Activated T-cell treated with anti-CD3 and anti-CD28 coated beads, Interleukin-2, amount 50 U/mL, for 4 hours (primary cell): ENCODE measurements around the gene PAPPA2. TPM values are rescaled to one million over a fixed set of nuclear protein-coding genes. Genes with fewer than 3 reads are reported as not detected.
"Not testable (repeated sequence)": the region's sequence is repeated elsewhere in the genome, so short reads cannot be mapped to it uniquely, and the experiment has no call there.

Experiments
- ATAC-seq, 2 donors: fragments of 200-7000 bp; cut with Tn5 transposase; one replicate each; pipeline ENCODE4 v1.10.0; 2021
- DNase-seq: peaks from one replicate; pipeline ENCODE4 v3.0.0-alpha.2; 2020
- H3K27me3 Mint-ChIP-seq: one replicate; pipeline ENCODE4 v1.8.0; 2021; ENCODE audit warnings: low read depth, mixed read lengths
- H3K36me3 Mint-ChIP-seq: one replicate; pipeline ENCODE4 v1.8.0; 2022; ENCODE audit warnings: mixed read lengths; ENCODE audit not compliant: insufficient read depth
- H3K4me1 Mint-ChIP-seq: one replicate; pipeline ENCODE4 v1.8.0; 2021; ENCODE audit warnings: low read depth, mixed read lengths
- H3K4me3 Mint-ChIP-seq: one replicate; pipeline ENCODE4 v1.8.0; 2021; ENCODE audit warnings: mild to moderate bottlenecking, moderate library complexity, mixed read lengths
- H3K9me3 Mint-ChIP-seq: one replicate; pipeline ENCODE4 v1.8.0; 2021; ENCODE audit warnings: mixed read lengths
- total RNA-seq, 3 donors: library from RNA; stranded (reverse); gene quantifications; one replicate each; pipeline ENCODE4 v1.2.1, GENCODE V29; 2021

The PAPPA2 gene
- total RNA-seq, 3 donors from 2014 or later, result 0.05 TPM; not detected in 2

- DNase-seq, result no peak
- no peaks in the 10 kb centered on the region for H3K36me3 Mint-ChIP-seq
- H3K4me3 Mint-ChIP-seq, result no peak overlapping the region
- H3K27me3 Mint-ChIP-seq, result no peaks in the 10 kb centered on the region
- H3K9me3 Mint-ChIP-seq, result no peaks in the 10 kb centered on the region
- no peak for ATAC-seq
- no peaks in the 10 kb centered on the region for H3K4me1 Mint-ChIP-seq
Observed at GRCh38 chr1:176628775-176629174, 165.8 kb downstream of the PAPPA2 start.

GRCh38 chr1:176634733-176635132 is 171.8 kb downstream of the PAPPA2 start:
- not testable (repeated sequence) for H3K4me3 Mint-ChIP-seq, H3K27me3 Mint-ChIP-seq, H3K4me1 Mint-ChIP-seq, DNase-seq, H3K9me3 Mint-ChIP-seq, H3K36me3 Mint-ChIP-seq, ATAC-seq

- Mint-ChIP-seq H3K4me1 (no peaks in the 10 kb centered on the region), H3K36me3 (no peaks in the 10 kb centered on the region), H3K9me3 (peaks cover 4% of the 10 kb centered on the region), H3K4me3 (no peak overlapping the region), H3K27me3 (peaks cover 2% of the 10 kb centered on the region)
- DNase-seq (no peak), ATAC-seq (no peak)
Observed at GRCh38 chr1:176638713-176639526, 175.9 kb downstream of the PAPPA2 start.

GRCh38 chr1:176643536-176643935 is 180.6 kb downstream of the PAPPA2 start:
- Mint-ChIP-seq H3K9me3 (peaks cover 4% of the 10 kb centered on the region), H3K27me3 (peaks cover 2% of the 10 kb centered on the region), H3K36me3 (no peaks in the 10 kb centered on the region), H3K4me1 (no peaks in the 10 kb centered on the region), H3K4me3 (no peak overlapping the region)
- DNase-seq (no peak), ATAC-seq (no peak)

- Mint-ChIP-seq H3K4me1 (no peaks in the 10 kb centered on the region), H3K4me3 (no peak overlapping the region), H3K27me3 (no peaks in the 10 kb centered on the region), H3K9me3 (peaks cover 27% of the 10 kb centered on the region), H3K36me3 (no peaks in the 10 kb centered on the region)
- no peak for ATAC-seq
- DNase-seq, result no peak
Observed at GRCh38 chr1:176648556-176648955, 185.6 kb downstream of the PAPPA2 start.

GRCh38 chr1:176656257-176656995 is 193.5 kb downstream of the PAPPA2 start:
- no peak overlapping the region for H3K4me3 Mint-ChIP-seq
- no peak for ATAC-seq
- no peaks in the 10 kb centered on the region for H3K4me1 Mint-ChIP-seq
- no peak for DNase-seq
- peaks cover 21% of the 10 kb centered on the region for H3K9me3 Mint-ChIP-seq
- no peaks in the 10 kb centered on the region for H3K36me3 Mint-ChIP-seq
- no peaks in the 10 kb centered on the region for H3K27me3 Mint-ChIP-seq

- DNase-seq (no peak), ATAC-seq (no peak)
- no peaks in the 10 kb centered on the region for H3K4me1 Mint-ChIP-seq
Observed at GRCh38 chr1:176669782-176670181, 206.8 kb downstream of the PAPPA2 start.

GRCh38 chr1:176670853-176671252 is 207.9 kb downstream of the PAPPA2 start:
- ATAC-seq (no peak), DNase-seq (no peak)
- no peak overlapping the region for H3K4me3 Mint-ChIP-seq
- H3K27me3 Mint-ChIP-seq, result peaks cover 3% of the 10 kb centered on the region
- H3K9me3 Mint-ChIP-seq, result peaks cover 12% of the 10 kb centered on the region
- H3K36me3 Mint-ChIP-seq, result no peaks in the 10 kb centered on the region
- H3K4me1 Mint-ChIP-seq, result no peaks in the 10 kb centered on the region

More at GRCh38 chr1:176669782-176670181, 206.8 kb downstream of the PAPPA2 start:
- peaks cover 8% of the 10 kb centered on the region for H3K9me3 Mint-ChIP-seq
- H3K4me3 Mint-ChIP-seq, result no peak overlapping the region
- no peaks in the 10 kb centered on the region for H3K36me3 Mint-ChIP-seq
- H3K27me3 Mint-ChIP-seq, result peaks cover 3% of the 10 kb centered on the region

- ATAC-seq, result no peak
- H3K36me3 Mint-ChIP-seq, result no peaks in the 10 kb centered on the region
- no peak overlapping the region for H3K4me3 Mint-ChIP-seq
- H3K27me3 Mint-ChIP-seq, result peaks cover 2% of the 10 kb centered on the region
- no peak for DNase-seq
- no peaks in the 10 kb centered on the region for H3K4me1 Mint-ChIP-seq
- no peaks in the 10 kb centered on the region for H3K9me3 Mint-ChIP-seq
Observed at GRCh38 chr1:176682830-176683535, 220.0 kb downstream of the PAPPA2 start.

GRCh38 chr1:176691251-176692228 is 228.6 kb downstream of the PAPPA2 start:
- no peaks in the 10 kb centered on the region for H3K27me3 Mint-ChIP-seq
- no peaks in the 10 kb centered on the region for H3K4me1 Mint-ChIP-seq
- H3K36me3 Mint-ChIP-seq, result no peaks in the 10 kb centered on the region
- no peak for DNase-seq
- H3K4me3 Mint-ChIP-seq, result no peak overlapping the region
- no peak for ATAC-seq
- H3K9me3 Mint-ChIP-seq, result no peaks in the 10 kb centered on the region

- H3K4me1 Mint-ChIP-seq, result no peaks in the 10 kb centered on the region
- ATAC-seq, result no peak
- no peaks in the 10 kb centered on the region for H3K36me3 Mint-ChIP-seq
- no peak for DNase-seq
- H3K4me3 Mint-ChIP-seq, result no peak overlapping the region
- H3K27me3 Mint-ChIP-seq, result no peaks in the 10 kb centered on the region
- no peaks in the 10 kb centered on the region for H3K9me3 Mint-ChIP-seq
Observed at GRCh38 chr1:176692431-176692830, 229.5 kb downstream of the PAPPA2 start.

- H3K4me1 Mint-ChIP-seq, result no peaks in the 10 kb centered on the region
Observed at GRCh38 chr1:176692988-176693696, 230.2 kb downstream of the PAPPA2 start.

GRCh38 chr1:176693697-176694329 is 230.8 kb downstream of the PAPPA2 start:
- Mint-ChIP-seq H3K4me1 (no peaks in the 10 kb centered on the region), H3K9me3 (no peaks in the 10 kb centered on the region), H3K36me3 (no peaks in the 10 kb centered on the region), H3K4me3 (no peak overlapping the region), H3K27me3 (no peaks in the 10 kb centered on the region)
- DNase-seq (no peak), ATAC-seq (no peak)

More at GRCh38 chr1:176692988-176693696, 230.2 kb downstream of the PAPPA2 start:
- Mint-ChIP-seq H3K27me3 (no peaks in the 10 kb centered on the region), H3K9me3 (no peaks in the 10 kb centered on the region), H3K4me3 (no peak overlapping the region), H3K36me3 (no peaks in the 10 kb centered on the region)
- DNase-seq, result no peak
- ATAC-seq, result no peak
